Parathyroid adenoma (tissue), 2 donors: ENCODE results near the gene ZNF772.
"Not testable (repeated sequence)": the region's sequence is repeated elsewhere in the genome, so short reads cannot be mapped to it uniquely, and the experiment has no call there.

Experiments used
- H2AFZ ChIP-seq: fragments of 300-600 bp; sonication (generic); one replicate; pipeline ENCODE4 v1.7.0; 2017; ENCODE audit warnings: antibody characterized with exemption, mild to moderate bottlenecking
- H3K27ac ChIP-seq: fragments of 300-600 bp; sonication (generic); one replicate; pipeline ENCODE4 v1.7.0; 2017
- H3K27me3 ChIP-seq: fragments of 300-600 bp; sonication (generic); one replicate; pipeline ENCODE4 v1.7.0; 2017; ENCODE audit warnings: low read length; ENCODE audit not compliant: control insufficient read depth, insufficient read depth
- H3K36me3 ChIP-seq: fragments of 300-600 bp; sonication (generic); one replicate; pipeline ENCODE4 v1.7.0; 2017; ENCODE audit warnings: low read length; ENCODE audit not compliant: control insufficient read depth, insufficient read depth
- H3K4me1 ChIP-seq: fragments of 300-600 bp; sonication (generic); one replicate; pipeline ENCODE4 v1.7.0; 2017; ENCODE audit warnings: control low read depth
- H3K4me2 ChIP-seq: fragments of 300-600 bp; sonication (generic); one replicate; pipeline ENCODE4 v1.7.0; 2017; ENCODE audit warnings: low read length
- H3K4me3 ChIP-seq: fragments of 300-600 bp; sonication (generic); one replicate; pipeline ENCODE4 v1.7.0; 2017; ENCODE audit warnings: low read depth, low read length
- H3K79me2 ChIP-seq: fragments of 300-600 bp; sonication (generic); one replicate; pipeline ENCODE4 v1.7.0; 2017; ENCODE audit warnings: control low read depth
- H3K9ac ChIP-seq: fragments of 300-600 bp; sonication (generic); one replicate; pipeline ENCODE4 v1.7.0; 2017; ENCODE audit warnings: mild to moderate bottlenecking
- H3K9me3 ChIP-seq: fragments of 300-600 bp; sonication (generic); one replicate; pipeline ENCODE4 v1.7.0; 2017; ENCODE audit warnings: low read length; ENCODE audit not compliant: control insufficient read depth
- CTCF ChIP-seq: fragments of 300-600 bp; sonication (generic); IDR thresholded peaks from one replicate; pipeline ENCODE4 v1.7.0; 2017; ENCODE audit warnings: antibody characterized with exemption, mild to moderate bottlenecking
- donor health status: primary hyperparathyroidism.

Gene ZNF772

GRCh38 chr19:57477191-57478008 is at the start of gene ZNF772:
ZNF772 (minus strand) TSS chr19:57477566; CDS start chr19:57477309, 257 bp downstream.
- Histone ChIP-seq H3K79me2 (peaks cover 17% of the 10 kb centered on the region), H3K36me3 (peaks cover 32% of the 10 kb centered on the region), H3K27ac (peak within 1 kb of the TSS; percentile 95), H3K4me1 (no peaks in the 10 kb centered on the region), H3K9me3 (peaks cover 18% of the 10 kb centered on the region), H3K4me2 (peak within 1 kb of the TSS; percentile 71), H3K9ac (peak within 1 kb of the TSS; percentile 24), H3K27me3 (no peaks in the 10 kb centered on the region), H2AFZ (peak within 1 kb of the TSS; percentile 94), H3K4me3 (peak within 1 kb of the TSS; percentile 96)
- peak; percentile 37 for TF ChIP-seq CTCF

- not testable (repeated sequence) for H3K36me3 ChIP-seq, H3K4me1 ChIP-seq, H2AFZ ChIP-seq, H3K4me3 ChIP-seq, H3K4me2 ChIP-seq, H3K9ac ChIP-seq, H3K79me2 ChIP-seq, H3K27ac ChIP-seq, H3K27me3 ChIP-seq, H3K9me3 ChIP-seq
Measured at GRCh38 chr19:57518021-57518420, 40.7 kb upstream of the ZNF772 start.

GRCh38 chr19:57515255-57515654 is 37.9 kb upstream of the ZNF772 start:
- Histone ChIP-seq H3K79me2 (no peaks in the 10 kb centered on the region), H3K4me3 (no peak overlapping the region), H3K36me3 (no peaks in the 10 kb centered on the region), H3K4me1 (no peaks in the 10 kb centered on the region), H3K9me3 (peaks cover 10% of the 10 kb centered on the region), H3K27ac (no peak overlapping the region), H3K27me3 (no peaks in the 10 kb centered on the region), H3K9ac (no peak overlapping the region), H2AFZ (no peak overlapping the region), H3K4me2 (no peak overlapping the region)
- no peak for TF ChIP-seq CTCF

- no peak for TF ChIP-seq CTCF
- Histone ChIP-seq H3K4me2 (no peak overlapping the region), H3K27ac (no peak overlapping the region), H3K4me3 (no peak overlapping the region), H3K27me3 (no peaks in the 10 kb centered on the region), H3K36me3 (no peaks in the 10 kb centered on the region), H3K79me2 (no peaks in the 10 kb centered on the region), H3K4me1 (no peaks in the 10 kb centered on the region), H3K9ac (no peak overlapping the region), H3K9me3 (peaks cover 10% of the 10 kb centered on the region), H2AFZ (no peak overlapping the region)
Measured at GRCh38 chr19:57512845-57513244, 35.5 kb upstream of the ZNF772 start.

GRCh38 chr19:57511484-57511883 is 34.1 kb upstream of the ZNF772 start:
- no peak overlapping the region for H3K27ac ChIP-seq
- H3K9ac ChIP-seq: no peak overlapping the region
- TF ChIP-seq CTCF: no peak
- no peaks in the 10 kb centered on the region for H3K79me2 ChIP-seq
- no peak overlapping the region for H3K4me2 ChIP-seq
- peaks cover 10% of the 10 kb centered on the region for H3K9me3 ChIP-seq
- H3K36me3 ChIP-seq: no peaks in the 10 kb centered on the region
- no peaks in the 10 kb centered on the region for H3K27me3 ChIP-seq
- no peaks in the 10 kb centered on the region for H3K4me1 ChIP-seq
- no peak overlapping the region for H2AFZ ChIP-seq
- no peak overlapping the region for H3K4me3 ChIP-seq
